NCI-H128 (cell line): ENCODE measurements around the gene FCN3.

Experiments
- DNase-seq: peaks from one replicate; lab custom pipeline; 2025; ENCODE audit not compliant: unreplicated experiment; lab: John Stamatoyannopoulos, UW

FCN3 gene

DNA sequence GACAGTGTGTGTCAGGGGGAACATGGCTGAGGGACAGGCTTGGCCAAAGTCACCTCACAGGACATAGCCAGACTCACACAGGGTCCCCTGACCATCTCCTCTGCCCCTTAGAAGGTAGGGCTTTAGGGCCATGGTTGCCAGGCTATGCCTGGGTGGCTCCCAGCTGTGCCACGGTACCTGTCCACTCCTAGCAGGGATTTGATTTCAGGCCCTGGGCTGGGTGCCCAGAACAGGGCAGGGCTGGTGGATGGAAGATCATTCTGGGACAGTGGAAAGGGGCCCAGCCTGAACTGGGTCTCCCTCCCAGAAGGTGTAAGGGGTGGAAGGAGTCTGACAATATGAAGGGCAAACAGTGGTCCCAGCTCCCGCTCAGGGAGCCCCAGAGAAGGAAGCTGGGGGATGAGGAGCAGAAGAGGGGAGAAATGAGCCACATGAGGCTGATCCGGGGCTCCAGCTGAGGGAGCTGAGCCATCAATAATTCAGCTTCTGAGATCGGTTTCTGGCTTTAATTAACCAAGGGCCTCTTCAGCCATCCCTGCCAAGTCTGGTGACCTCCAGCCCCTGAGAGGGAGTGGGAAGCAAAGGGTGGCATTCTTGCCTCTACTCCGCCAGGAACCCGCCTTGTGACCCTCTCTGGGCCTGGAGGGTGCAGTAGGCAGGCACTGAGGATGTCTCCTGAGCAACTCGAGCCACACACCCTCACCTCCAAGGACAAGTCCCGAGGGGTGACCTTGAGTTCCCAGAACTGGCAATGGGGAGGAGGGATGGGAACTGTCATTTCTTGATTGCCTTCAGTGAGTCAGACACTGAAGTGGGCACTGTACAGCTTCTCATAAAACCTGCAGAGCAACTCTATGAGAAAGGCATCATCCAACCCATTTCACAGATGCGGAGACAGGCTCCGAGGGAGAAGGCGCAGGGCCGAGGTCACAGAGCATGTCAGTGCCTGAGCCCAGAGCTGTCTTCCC lies 6.4 kb upstream of the FCN3 start:
- DNase-seq, result no peak

DNA sequence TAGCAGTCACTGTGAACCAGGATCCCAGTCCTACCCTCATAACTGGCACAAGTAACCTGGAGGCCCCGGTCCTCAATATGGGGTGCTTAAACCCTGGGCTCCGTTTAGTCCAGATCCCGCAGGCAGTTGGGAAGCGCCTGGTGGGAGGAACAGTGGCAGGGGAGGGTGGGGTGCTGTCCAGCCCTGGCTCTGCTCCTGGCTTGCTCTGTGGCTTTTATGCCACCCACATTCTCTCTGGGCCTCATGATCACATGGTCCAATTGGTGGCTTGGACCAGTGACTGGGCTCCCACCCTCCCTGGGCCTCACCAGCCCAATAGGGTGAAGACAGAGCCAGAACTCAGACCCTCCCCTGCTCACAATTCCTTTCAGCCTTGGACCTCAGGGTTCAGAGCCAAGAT lies 5.6 kb upstream of the FCN3 start:
- no peak for DNase-seq

DNA sequence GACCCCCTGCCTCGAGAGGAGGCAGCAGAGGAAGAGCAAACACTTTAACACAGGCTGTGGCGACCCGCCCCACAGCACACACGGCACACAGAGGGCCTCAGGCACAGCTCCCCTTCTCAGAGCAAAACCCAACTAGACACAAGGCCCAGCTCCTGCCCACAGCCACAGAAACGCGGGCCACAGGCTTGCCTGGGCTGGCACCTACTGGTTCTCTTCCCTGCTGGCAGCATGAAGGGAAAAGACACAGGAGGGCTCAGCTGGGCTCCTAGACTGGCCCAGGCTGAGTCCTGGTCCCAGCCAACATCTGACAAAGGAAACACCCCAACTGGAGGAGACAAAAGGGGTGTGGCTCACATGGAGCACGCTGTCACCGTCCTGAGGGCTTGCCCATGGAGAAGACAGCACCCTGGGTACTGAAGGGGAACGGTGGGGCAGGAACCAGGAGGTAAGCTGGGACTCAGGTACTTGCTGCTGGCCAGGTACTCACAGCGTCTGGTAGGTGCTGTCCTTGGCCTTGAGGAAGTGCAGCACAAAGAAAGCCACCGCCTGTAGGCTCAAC lies 5.0 kb upstream of the FCN3 start:
- DNase-seq, result no peak

DNA sequence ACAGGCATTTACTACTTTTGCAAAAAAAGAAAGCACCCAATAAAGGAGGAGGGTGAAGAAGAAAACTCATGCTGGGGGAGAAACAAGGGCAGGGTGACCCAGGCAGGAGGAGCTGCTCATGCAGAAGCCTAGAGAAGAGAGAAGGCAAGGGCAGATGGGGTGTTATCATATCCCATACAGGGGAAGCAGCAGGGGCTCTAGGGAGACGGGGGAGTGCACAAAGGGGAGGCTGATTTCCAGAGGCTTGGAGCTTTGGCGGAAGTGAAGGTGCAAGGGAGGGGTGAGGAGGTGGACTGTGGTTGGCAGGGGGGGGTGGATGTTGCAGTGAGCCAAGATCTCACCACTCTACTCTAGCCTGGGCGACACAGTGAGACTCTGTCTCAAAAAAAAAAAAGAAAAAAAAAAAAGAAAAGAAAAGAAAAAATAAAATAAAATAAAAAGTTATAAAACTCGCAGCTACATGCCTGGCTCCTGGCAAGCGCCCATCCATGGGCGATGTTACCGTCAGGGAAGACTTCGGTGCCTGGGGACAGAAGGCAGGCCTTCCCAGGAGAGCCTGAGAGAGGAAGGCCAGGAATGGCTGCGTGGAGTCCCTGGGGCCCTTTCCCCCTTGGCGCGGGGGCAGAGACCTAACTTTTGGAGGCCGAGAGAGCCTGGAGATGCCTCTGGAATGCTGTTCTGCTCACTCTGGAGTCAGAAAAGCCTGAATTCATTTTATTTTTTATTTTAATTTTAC lies 3.3 kb upstream of the FCN3 start:
- DNase-seq, result no peak

DNA sequence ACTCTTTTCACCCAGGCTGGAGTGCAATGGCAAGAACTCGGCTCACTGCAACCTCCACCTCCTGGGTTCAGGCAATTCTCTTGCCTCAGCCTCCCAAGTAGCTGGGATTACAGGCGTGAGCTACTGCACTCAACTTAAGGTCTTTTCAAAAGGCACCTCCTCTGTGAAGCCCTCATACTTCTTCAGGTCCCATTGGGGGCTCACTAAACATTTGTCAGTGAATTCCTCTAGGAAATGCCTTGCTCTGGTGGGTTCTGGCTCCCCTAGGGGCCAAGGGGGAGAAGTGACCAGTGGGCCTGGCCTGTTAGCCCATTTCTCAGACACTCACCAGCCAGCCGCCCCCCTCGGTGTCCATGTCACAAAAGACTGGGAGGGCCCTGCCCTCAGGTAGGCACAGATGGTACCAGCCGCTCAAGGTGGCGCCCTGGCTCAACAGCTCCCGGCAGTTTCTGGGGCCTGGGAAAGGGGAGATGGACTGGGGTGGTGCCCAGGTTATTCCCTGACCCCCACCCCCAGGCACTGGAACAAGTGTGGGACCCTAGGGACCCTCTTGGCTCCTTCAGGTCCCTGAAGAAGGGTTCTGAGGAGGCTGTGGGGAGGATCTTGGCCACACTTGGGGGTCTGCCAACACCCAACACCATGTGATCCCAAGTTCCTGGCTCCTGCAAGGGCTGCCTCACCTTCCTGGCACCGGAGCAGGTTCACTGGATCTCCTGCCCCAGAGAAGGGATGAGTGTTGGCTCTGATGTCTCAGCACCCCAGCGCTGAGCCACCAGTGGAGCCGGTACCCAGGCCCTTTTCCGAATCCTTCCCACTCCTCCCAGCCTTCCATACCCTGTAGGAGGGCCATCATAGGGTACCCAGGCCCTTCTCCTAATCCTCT lies 1.6 kb downstream of the FCN3 start:
- no peak for DNase-seq

DNA sequence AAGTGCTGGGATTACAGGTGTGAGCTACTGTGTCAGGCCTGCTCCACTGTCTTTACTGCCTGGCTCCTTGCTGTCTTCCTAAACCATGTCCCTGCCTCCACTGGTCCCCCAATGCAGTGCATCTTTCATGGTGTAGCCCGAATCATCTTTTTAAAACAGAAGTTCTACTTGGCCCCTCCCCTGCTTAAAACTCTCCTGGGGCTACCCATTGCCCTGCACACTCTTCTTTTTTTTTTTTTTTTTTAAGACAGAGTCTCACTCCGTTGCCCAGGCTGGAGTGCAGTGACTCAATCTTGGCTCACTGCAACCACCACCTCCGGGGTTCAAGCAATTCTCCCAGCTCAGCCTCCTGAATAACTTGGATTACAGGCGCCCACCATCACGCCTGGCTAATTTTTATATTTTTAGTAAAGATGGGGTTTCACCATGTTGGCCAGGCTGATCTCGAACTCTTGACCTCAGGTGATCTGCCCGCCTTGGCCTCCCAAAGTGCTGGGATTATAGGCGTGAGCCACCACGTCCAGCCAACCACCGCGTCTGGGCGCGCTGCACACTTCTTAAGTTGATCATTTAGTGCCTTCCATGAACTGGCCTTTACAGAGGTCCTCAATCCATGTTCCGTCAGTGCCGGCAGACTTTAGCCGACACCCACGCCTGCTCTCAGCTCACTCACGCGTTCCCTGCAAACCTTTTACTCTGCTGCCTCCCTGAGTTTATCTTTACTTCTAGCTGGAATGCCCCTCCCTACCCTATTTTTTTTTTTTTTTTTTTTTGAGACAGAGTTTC lies 2.4 kb downstream of the FCN3 start:
- no peak for DNase-seq

DNA sequence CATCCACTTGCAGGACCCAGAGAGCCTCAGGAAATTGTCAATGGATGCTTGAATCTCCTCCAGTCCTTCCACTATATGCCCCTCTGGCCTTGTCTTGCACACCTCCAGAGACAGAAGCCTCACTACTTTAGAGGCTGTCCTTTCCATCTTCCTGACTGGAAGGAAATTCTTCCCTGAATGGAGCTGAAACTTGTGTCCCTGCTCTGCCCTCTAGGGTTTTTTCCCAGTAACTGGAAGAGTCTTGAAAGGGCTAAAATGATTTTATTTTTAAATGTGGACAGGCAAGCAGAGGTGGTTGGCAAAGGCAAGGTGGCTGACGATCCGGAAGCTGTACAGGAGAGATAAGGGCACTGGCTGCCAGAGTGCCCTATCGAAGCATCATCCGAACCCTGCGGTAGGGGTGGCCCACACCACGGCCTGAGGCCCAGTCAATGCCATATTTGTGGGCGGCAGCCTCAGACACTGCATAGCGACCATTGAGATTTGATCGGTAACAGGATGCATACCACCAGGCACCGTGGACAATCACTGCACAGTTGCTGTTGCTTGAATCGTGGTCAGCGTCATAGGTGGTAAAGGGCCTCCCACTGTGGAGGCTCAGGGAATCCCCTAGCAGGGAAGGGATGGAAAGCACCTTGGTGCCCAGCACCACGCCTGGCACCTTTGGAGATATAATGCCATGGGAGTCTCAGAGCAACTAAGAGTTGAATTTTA lies 5.6 kb downstream of the FCN3 start:
- no peak for DNase-seq

DNA sequence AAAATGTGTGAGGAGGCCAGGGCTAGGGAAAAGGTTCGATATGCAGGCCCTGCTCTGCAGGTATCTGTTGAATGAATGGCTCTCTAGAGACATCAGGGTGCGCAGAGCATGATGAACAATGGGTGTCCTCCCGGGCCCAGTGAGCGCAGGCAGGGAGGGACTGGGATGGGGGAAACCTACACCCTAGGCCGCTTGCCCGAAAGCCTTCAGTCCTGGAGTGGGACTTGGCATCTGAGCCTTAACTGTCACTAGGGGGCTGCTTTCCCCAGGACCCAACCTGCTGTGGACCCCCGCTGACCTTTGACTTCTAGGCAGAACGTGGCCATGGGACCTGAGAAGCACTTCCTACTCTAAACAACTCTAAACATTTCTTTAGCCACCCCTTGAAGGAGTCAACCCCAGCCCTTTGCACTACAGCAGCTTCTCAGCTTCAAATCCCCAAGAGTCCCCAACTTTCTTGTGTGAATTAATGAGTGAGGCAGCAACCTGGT lies 7.4 kb downstream of the FCN3 start:
- DNase-seq, result no peak

DNA sequence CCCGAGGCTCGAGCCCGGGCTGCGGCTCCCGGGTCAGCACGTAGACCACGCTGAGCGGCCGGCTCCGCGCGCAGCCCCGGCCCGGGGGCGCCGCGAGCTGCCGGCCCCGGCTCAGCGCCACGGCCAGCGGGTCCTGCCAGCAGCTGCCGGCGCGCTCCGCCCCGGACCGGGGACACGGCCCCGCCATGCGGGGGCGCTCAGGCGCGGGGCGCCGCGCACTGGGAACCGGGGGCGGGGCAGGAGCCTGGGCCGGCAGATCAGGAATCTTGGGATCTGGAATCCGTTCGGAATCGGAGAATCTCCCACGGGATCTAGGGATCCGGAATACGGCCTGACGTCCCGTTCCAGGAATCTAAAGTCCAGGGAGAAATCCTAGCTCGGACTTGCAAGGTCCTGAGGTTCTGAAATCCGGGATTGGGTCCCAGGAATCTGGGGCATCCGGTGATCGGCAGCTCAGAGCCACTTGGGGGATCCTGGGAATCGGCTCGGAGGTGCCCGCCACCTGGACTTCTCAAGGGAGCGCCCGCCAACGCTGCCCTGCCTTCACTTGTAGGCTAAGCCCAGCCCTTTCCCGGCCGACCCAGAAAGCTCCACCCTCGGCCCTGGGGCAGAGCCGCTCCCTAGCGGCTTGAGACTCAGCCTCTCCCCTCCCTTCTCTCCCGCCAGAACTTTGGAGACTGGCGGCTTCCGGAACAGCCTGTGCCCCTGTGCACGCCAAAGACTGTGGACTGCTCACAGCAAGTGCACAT lies 8.0 kb downstream of the FCN3 start, which contains the start of gene MAP3K6:
Gene MAP3K6 (minus strand): TSS at position 551 of the 749 bp plus-strand sequence. CDS start 364 bp downstream, at position 187.
- DNase-seq, result peak; percentile 47

DNA sequence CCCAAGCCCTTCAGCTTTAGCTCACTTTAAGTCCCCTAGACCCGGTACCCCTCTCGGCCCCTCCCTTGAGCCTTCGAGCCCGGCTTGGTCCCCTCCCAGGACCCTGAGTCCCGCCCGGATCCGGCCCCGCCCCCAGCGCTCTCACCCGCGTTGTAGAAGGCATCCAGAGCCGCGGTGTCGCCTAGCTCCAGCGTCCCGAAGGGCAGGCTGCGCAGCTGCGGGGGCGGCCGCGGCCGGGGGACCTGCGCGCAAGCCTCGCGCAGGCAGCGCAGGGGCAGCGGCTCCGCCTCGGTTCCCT lies 8.6 kb downstream of the FCN3 start:
- peak; percentile 43 for DNase-seq

DNA sequence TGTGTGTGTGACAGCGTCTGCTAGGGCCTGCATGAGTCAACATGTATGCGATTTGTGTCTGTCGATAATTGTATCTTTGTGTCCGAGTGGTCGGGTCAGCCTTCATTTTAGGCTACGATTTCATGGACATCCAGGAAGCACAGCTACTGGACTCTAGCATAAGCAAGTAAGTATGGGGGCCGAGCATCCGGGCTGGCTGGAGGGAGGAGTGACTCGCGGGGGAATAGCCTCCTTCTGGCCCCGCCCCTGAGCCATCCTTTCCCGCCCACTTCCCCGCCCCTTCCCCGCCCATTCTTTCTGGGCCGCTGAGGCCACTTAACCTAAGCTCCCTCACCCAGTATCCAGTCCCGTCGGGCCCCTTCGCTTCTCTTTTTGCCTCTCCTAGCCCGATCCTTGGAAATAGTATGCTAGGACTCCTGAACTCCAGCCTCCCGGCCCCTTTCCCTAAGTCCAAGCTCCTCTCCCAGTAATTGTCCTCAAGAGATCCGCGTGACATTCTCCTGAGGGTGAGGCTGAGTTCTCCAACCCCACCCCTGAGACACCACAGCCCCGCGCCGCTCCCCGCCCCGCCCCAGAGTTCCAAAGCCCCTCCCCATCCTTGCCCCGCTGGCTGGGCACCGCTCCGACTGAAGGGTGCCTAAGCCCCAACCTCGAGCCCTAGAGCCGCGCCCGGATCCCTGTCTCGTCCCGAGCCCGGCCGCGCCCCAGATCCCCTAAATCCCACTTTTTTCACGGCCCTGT lies 9.1 kb downstream of the FCN3 start:
- DNase-seq, result peak; percentile 51

DNA sequence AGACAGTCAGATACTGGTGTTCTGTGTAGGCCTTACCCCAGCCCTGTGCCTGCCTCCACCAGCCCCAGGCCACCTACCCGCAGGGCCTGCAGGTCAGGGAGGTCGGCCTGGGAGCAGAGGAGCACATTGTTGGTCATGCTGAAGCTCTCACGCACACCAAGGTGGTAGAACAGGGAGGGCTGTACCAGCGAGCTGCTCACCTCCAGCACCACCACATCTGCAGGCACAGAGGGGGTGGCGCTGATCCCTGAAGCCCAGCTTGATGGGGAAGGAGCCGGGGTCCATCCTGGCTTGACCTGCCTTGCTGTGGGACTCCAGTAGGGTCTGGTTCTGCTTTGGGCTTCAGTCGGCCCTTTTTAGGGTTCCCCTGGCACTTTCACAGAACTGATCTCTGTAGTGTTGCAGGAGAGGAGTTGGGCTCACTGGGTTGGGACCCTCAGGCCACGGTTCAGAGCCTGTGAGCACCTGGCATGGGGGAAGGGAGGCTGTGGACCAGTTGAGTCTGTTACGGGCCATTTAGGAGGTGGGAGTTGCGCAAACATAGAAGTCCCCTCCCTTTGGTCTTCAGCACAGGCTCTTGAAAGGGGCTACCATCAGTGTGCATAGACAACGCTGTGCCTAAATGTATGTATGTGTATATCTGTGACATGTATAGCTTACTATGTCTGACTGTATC lies 9.8 kb downstream of the FCN3 start:
- no peak for DNase-seq

DNA sequence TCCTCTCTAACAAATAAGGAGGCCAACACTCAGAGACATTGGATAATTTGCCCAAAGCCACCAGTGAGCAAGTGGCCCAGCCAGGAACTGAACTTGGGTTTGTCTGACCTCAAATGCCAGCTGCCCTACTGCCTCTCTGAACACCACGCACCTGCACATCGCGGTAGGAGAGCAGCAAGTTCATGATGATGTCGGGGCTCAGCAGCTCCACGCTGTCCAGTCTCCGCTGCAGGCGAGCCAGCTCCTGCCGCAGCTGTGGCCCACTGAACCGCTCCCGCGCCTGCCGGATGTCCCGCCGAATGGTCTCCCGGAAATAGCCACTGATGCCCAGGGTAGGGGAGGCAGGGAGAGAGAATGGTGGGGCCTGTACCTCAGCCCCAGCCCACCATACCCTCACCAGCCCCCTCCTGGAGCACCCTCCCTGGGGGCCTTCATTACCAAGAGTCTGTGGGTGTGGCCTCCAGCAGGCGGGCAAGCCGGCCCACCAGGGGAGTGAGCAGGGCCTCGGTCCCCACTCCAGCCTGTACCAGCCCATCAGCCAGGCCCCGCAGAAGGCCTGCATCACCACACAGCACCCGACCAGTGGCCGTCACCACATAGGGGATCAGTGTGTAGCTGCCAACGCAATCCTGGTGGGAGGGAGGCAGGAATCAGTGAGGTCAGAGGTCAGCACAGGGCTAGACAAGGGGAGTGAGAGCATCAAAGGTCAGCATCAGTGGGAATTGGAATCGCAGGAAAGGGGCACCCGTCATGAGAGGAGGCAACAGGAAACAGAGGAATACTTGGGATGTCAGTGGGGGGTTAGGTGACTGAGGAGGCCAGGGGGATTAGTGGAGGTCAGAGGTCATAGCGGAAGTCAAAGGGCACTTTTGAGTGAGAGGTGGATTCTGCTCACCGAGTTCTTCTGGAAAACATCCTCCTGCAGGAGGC lies 10.6 kb downstream of the FCN3 start:
- no peak for DNase-seq

DNA sequence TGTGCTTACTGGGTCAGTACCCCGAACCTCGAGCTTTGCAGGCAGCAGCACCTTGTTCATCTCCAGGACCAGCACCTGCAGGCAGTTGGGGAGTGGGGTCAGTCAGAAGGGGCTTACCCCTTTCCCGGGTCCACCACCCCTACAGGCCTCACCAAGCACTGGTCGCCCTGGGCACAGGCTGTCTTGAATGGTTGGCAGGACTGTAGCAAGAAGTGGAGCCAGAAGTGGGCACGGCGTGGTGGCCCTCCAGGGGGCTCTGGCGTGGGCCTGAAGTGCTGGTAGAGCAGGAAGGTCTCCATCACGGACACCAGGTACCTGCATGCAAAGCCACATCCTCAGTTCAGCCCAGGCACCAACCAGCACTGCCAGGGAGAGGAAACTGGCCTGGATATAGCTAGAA lies 13.1 kb downstream of the FCN3 start:
- no peak for DNase-seq

DNA sequence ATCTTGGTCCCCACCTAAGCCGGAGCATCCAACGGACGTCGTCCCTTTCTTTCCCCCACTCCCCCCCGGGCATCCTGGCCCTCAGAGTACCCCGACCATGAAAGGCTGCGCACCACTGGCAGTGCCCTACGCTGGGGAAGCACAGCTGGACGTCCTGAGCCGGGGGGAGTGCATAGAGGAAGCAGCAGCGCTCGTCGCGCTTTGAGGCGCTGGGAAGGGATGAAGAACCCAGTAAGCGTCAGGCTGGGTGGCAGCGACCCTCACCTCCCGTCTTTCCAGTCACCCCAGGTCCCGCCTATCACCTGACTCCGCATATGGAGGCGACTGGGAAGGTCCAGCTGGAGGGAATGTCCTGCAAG lies 13.6 kb downstream of the FCN3 start:
- no peak for DNase-seq
